Measurements from ENCODE around the gene TTLL9.

DNA sequence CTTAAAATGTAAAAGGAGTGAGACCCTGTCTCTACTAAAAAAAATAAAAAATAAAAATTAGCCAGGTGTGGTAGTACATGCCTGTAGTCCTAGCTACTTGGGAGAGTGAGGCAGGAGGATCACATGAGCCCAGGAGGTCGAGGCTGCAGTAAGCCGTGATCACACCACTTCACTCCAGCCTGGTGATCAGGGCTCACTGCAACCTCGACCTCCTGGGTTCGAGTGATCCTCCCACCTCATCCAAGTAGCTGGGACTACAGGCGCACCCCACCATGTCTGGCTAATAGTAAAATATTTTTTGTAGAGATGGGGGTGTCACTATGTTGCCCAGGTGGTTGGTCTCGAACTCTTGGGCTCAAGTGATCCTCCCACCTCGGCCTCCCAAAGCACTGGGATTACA lies 17.0 kb upstream of the TTLL9 start:
- TF ChIP-seq, protein P1, sequence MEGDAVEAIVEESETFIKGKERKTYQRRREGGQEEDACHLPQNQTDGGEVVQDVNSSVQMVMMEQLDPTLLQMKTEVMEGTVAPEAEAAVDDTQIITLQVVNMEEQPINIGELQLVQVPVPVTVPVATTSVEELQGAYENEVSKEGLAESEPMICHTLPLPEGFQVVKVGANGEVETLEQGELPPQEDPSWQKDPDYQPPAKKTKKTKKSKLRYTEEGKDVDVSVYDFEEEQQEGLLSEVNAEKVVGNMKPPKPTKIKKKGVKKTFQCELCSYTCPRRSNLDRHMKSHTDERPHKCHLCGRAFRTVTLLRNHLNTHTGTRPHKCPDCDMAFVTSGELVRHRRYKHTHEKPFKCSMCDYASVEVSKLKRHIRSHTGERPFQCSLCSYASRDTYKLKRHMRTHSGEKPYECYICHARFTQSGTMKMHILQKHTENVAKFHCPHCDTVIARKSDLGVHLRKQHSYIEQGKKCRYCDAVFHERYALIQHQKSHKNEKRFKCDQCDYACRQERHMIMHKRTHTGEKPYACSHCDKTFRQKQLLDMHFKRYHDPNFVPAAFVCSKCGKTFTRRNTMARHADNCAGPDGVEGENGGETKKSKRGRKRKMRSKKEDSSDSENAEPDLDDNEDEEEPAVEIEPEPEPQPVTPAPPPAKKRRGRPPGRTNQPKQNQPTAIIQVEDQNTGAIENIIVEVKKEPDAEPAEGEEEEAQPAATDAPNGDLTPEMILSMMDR (IDR thresholded peaks at IDR 0.05), result no peak
- no peak for TF ChIP-seq POLR2A (IDR thresholded peaks at IDR 0.05)

Measured in upper lobe of left lung (tissue), 4 donors.